Endothelial cell (in vitro differentiated cells): ENCODE data around the gene SCAI. TPM values are rescaled to one million over a fixed set of nuclear protein-coding genes. Genes with fewer than 3 reads are reported as not detected.

Source experiments
- DNase-seq: peaks from one replicate; pipeline ENCODE4 v3.0.0; 2021; ENCODE audit warnings: low spot score
- H3K27ac Mint-ChIP-seq: one replicate; pipeline ENCODE4 v1.8.0; 2021; ENCODE audit warnings: mixed read lengths, inconsistent platforms; ENCODE audit not compliant: unreplicated experiment
- H3K27me3 Mint-ChIP-seq: one replicate; pipeline ENCODE4 v1.8.0; 2021; ENCODE audit warnings: mild to moderate bottlenecking, moderate library complexity, mixed read lengths, inconsistent platforms; ENCODE audit not compliant: unreplicated experiment
- H3K36me3 Mint-ChIP-seq: one replicate; pipeline ENCODE4 v1.8.0; 2021; ENCODE audit warnings: mild to moderate bottlenecking, low read depth, mixed read lengths, inconsistent platforms; ENCODE audit not compliant: unreplicated experiment
- H3K4me1 Mint-ChIP-seq: one replicate; pipeline ENCODE4 v1.8.0; 2021; ENCODE audit warnings: mild to moderate bottlenecking, mixed read lengths, inconsistent platforms; ENCODE audit not compliant: unreplicated experiment
- H3K4me3 Mint-ChIP-seq: one replicate; pipeline ENCODE4 v1.8.0; 2021; ENCODE audit warnings: mild to moderate bottlenecking, mixed read lengths, inconsistent platforms; ENCODE audit not compliant: unreplicated experiment
- H3K9me3 Mint-ChIP-seq: one replicate; pipeline ENCODE4 v1.8.0; 2021; ENCODE audit warnings: mixed read lengths, inconsistent platforms; ENCODE audit not compliant: unreplicated experiment
- CTCF ChIP-seq: fragments of 200-600 bp; sonication (generic); IDR thresholded peaks from one replicate; pipeline ENCODE4 v1.5.0; 2021; ENCODE audit warnings: antibody characterized with exemption; ENCODE audit not compliant: unreplicated experiment
- total RNA-seq: library from RNA; stranded (reverse); fragmentation: NEBNext Ultra II Directional; extraction: Animal tissue kit (Norgen Biotek cat#: 25700); gene quantifications from one replicate; pipeline ENCODE4 v1.2.1, GENCODE V29; 2021; ENCODE audit not compliant: unreplicated experiment

SCAI gene
- total RNA-seq, 1 donor from 2014 or later = 12.3 TPM

DNA sequence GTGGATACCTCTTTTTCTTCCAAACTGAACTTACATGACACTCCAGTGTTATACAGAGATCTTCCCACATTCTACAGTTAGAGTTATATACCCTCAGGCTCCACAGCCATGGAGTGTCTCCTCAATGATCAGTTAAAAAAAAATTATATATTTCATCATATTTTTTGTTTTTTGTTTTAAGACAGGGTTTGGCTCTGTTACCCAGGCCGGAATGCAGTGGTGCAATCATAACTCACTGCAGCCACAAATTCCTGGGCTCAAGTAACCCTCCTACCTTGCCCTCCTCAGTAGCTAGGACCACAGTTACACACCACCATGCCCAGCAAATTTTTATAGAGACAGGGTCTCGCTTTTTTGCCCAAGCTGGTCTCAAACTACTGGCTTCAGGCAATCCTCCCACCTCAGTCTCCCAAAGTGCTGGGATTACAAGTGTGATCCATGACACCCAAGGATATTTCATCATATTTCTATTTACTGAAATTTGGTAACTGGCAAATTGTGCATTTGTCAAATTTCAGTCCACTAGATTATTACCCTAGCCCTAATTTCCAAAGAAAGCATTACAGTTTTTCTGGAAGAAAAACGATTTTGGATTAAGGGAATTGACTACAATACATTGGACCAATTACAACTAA, 18.1 kb upstream of the SCAI start:
- Mint-ChIP-seq H3K27me3 (no peaks in the 10 kb centered on the region), H3K4me3 (no peak overlapping the region), H3K36me3 (peaks cover 10% of the 10 kb centered on the region), H3K4me1 (no peaks in the 10 kb centered on the region), H3K27ac (no peak overlapping the region), H3K9me3 (no peaks in the 10 kb centered on the region)
- no peak for DNase-seq
- TF ChIP-seq CTCF = no peak

DNA sequence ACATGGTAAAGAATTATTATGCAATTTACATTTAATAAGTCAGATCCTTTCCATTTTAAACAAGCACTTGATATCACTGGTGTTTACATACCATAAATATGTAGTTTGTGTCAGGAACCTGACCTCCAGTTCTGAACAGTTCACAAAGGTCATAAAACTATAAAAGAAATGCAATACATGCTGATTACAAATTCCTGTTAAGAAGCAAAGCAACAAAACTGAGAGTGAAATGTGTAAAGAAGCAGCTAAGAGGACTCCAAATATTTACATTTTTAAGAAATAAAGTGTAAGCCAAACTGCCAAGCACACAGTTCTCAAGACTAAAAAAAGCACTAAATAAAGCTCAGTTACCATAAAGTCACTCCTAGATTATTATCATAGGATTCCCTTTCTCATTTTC, 17.4 kb upstream of the SCAI start:
- Mint-ChIP-seq H3K27ac (no peak overlapping the region), H3K27me3 (no peaks in the 10 kb centered on the region), H3K36me3 (peaks cover 10% of the 10 kb centered on the region), H3K4me1 (no peaks in the 10 kb centered on the region), H3K4me3 (no peak overlapping the region), H3K9me3 (no peaks in the 10 kb centered on the region)
- TF ChIP-seq CTCF = no peak
- no peak for DNase-seq

- TF ChIP-seq CTCF = no peak
- Mint-ChIP-seq H3K27me3 (no peaks in the 10 kb centered on the region), H3K36me3 (peaks cover 25% of the 10 kb centered on the region), H3K4me3 (no peak overlapping the region), H3K9me3 (no peaks in the 10 kb centered on the region), H3K4me1 (no peaks in the 10 kb centered on the region), H3K27ac (no peak overlapping the region)
- no peak for DNase-seq
Measured at GRCh38 chr9:125156551-125156950, 13.2 kb upstream of the SCAI start.

GRCh38 chr9:125153712-125154367, 10.5 kb upstream of the SCAI start:
- peaks cover 33% of the 10 kb centered on the region for H3K36me3 Mint-ChIP-seq
- no peak for DNase-seq
- no peak overlapping the region for H3K27ac Mint-ChIP-seq
- TF ChIP-seq CTCF = no peak
- H3K4me3 Mint-ChIP-seq = peak overlapping the region; percentile 8
- peaks cover 5% of the 10 kb centered on the region for H3K4me1 Mint-ChIP-seq
- no peaks in the 10 kb centered on the region for H3K9me3 Mint-ChIP-seq
- H3K27me3 Mint-ChIP-seq = no peaks in the 10 kb centered on the region

DNA sequence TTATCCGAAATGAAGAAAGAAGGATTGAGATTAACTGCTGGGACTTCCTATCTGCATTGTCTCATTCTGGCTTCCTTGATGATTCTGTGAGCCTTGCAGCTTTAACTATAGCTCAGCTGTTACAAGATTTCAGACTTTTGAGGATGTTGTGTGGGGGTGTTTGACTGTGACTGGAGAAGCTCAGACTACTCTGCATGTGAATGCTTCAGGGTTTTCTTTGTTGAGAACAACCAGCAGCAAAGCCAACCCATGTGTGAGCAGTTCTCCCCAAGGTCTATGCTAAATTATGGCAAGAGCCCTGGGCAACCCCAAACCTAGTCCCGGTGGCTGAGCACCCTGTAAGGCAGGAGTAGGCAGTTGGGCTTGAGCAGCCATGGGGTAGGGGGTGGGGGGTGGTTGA, 8.4 kb upstream of the SCAI start:
- no peak for TF ChIP-seq CTCF
- peaks cover 27% of the 10 kb centered on the region for H3K36me3 Mint-ChIP-seq
- H3K4me1 Mint-ChIP-seq = peaks cover 5% of the 10 kb centered on the region
- DNase-seq = no peak
- H3K27me3 Mint-ChIP-seq = peaks cover 3% of the 10 kb centered on the region
- no peak overlapping the region for H3K4me3 Mint-ChIP-seq
- no peak overlapping the region for H3K27ac Mint-ChIP-seq
- no peaks in the 10 kb centered on the region for H3K9me3 Mint-ChIP-seq
